VCaP (cell line): ENCODE results near the gene ANP32B.

Experiments used
- H3K27ac ChIP-seq: fragments of 450-650 bp; 2 replicates; pipeline ENCODE4 v1.5.1; 2017
- CTCF ChIP-seq: fragments of 450-650 bp; conservative IDR thresholded peaks from 2 replicates; pipeline ENCODE4 v1.5.1; 2017; ENCODE audit warnings: mild to moderate bottlenecking, moderate library complexity

The ANP32B gene

GRCh38 chr9:98040212-98040611 is 57.1 kb downstream of the ANP32B start:
- no peak for TF ChIP-seq CTCF

GRCh38 chr9:98043915-98044314 is 60.8 kb downstream of the ANP32B start:
- no peak for TF ChIP-seq CTCF
- no peak overlapping the region for H3K27ac ChIP-seq

More at GRCh38 chr9:98040212-98040611, 57.1 kb downstream of the ANP32B start:
- no peak overlapping the region for H3K27ac ChIP-seq

GRCh38 chr9:98045234-98046179 is 62.4 kb downstream of the ANP32B start:
- no peak overlapping the region for H3K27ac ChIP-seq
- TF ChIP-seq CTCF: no peak

GRCh38 chr9:98046180-98046543 is 63.0 kb downstream of the ANP32B start:
- no peak overlapping the region for H3K27ac ChIP-seq
- no peak for TF ChIP-seq CTCF

GRCh38 chr9:98047002-98047401 is 63.9 kb downstream of the ANP32B start:
- no peak overlapping the region for H3K27ac ChIP-seq
- TF ChIP-seq CTCF: no peak

- H3K27ac ChIP-seq: no peak overlapping the region
- TF ChIP-seq CTCF: no peak
Measured at GRCh38 chr9:98049288-98050072, 66.3 kb downstream of the ANP32B start.

GRCh38 chr9:98050351-98050750 is 67.2 kb downstream of the ANP32B start:
- TF ChIP-seq CTCF: no peak

More at GRCh38 chr9:98050351-98050750, 67.2 kb downstream of the ANP32B start:
- H3K27ac ChIP-seq: no peak overlapping the region
